OCI-LY7 (cell line): ENCODE data around the gene NPC1.

Experiments
- EZH2phosphoT487 ChIP-seq: fragments of 200-600 bp; sonication (generic); IDR thresholded peaks from 2 replicates; pipeline ENCODE4 v1.6.1; 2018; ENCODE audit warnings: low read depth, borderline replicate concordance, mild to moderate bottlenecking, mixed run types, antibody characterized with exemption, low read length, moderate library complexity, mixed read lengths
- TF ChIP-seq, protein P1 (sequence below): fragments of 200-600 bp; sonication (generic); conservative IDR thresholded peaks from 2 replicates; pipeline ENCODE4 v1.5.1; 2014; ENCODE audit warnings: mild to moderate bottlenecking, antibody characterized with exemption, low read length, moderate library complexity, mixed read lengths

DNA sequence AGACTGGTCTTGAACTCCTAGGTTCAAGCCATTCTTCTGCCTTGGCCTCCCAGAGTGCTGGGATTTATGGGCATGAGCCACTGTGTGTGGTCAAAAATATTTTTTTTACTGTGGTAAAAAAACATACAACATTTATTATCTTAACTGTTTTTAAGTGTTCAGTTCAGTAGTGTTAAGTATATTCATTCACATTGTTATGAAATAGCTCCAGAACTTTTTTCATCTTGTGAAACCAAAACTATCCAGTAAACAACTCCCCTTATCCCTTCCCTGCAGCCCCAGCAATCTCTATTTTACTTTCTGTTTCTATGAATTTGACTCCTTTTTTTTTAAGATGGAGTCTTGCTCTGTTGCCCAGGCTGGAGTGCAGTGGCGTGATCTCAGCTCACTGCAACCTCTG is 73.7 kb downstream of the NPC1 start:
- TF ChIP-seq, protein P1, sequence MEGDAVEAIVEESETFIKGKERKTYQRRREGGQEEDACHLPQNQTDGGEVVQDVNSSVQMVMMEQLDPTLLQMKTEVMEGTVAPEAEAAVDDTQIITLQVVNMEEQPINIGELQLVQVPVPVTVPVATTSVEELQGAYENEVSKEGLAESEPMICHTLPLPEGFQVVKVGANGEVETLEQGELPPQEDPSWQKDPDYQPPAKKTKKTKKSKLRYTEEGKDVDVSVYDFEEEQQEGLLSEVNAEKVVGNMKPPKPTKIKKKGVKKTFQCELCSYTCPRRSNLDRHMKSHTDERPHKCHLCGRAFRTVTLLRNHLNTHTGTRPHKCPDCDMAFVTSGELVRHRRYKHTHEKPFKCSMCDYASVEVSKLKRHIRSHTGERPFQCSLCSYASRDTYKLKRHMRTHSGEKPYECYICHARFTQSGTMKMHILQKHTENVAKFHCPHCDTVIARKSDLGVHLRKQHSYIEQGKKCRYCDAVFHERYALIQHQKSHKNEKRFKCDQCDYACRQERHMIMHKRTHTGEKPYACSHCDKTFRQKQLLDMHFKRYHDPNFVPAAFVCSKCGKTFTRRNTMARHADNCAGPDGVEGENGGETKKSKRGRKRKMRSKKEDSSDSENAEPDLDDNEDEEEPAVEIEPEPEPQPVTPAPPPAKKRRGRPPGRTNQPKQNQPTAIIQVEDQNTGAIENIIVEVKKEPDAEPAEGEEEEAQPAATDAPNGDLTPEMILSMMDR, result no peak
- no peak for TF ChIP-seq EZH2phosphoT487
